Neural crest cell (in vitro differentiated cells): ENCODE measurements around the gene APOBEC3H. TPM values are rescaled to one million over a fixed set of nuclear protein-coding genes. Genes with fewer than 3 reads are reported as not detected.
A peak's percentile ranks its signal among the peaks of the same experiment; 100 is the strongest.

Experiments
- DNase-seq: peaks from one replicate; pipeline ENCODE4 v3.0.0; 2021; ENCODE audit warnings: low read depth, mixed read lengths, low spot score
- H3K27ac Mint-ChIP-seq: one replicate; pipeline ENCODE4 v1.8.0; 2021; ENCODE audit warnings: mild to moderate bottlenecking, mixed read lengths; ENCODE audit not compliant: unreplicated experiment
- H3K27me3 Mint-ChIP-seq: 2 replicates; pipeline ENCODE4 v1.8.0; 2021; ENCODE audit warnings: low read depth, mild to moderate bottlenecking, mixed read lengths
- H3K36me3 Mint-ChIP-seq: 2 replicates; pipeline ENCODE4 v1.8.0; 2021; ENCODE audit warnings: low read depth, mild to moderate bottlenecking, mixed read lengths
- H3K4me1 Mint-ChIP-seq: 2 replicates; pipeline ENCODE4 v1.8.0; 2021; ENCODE audit warnings: mixed read lengths
- H3K4me3 Mint-ChIP-seq: one replicate; pipeline ENCODE4 v1.8.0; 2021; ENCODE audit warnings: mild to moderate bottlenecking, mixed read lengths
- H3K9me3 Mint-ChIP-seq: 2 replicates; pipeline ENCODE4 v1.8.0; 2021; ENCODE audit warnings: mixed read lengths
- total RNA-seq: library from RNA; stranded (reverse); gene quantifications from 2 replicates; pipeline ENCODE4 v1.2.1, GENCODE V29; 2021
- TF ChIP-seq, protein P1 (sequence below): fragments of 200-600 bp; sonication (generic); conservative IDR thresholded peaks from 2 replicates; pipeline ENCODE4 v1.5.0; 2021; ENCODE audit warnings: antibody characterized with exemption, mild to moderate bottlenecking

The APOBEC3H gene
- total RNA-seq, 1 donor from 2014 or later, result not detected

DNA sequence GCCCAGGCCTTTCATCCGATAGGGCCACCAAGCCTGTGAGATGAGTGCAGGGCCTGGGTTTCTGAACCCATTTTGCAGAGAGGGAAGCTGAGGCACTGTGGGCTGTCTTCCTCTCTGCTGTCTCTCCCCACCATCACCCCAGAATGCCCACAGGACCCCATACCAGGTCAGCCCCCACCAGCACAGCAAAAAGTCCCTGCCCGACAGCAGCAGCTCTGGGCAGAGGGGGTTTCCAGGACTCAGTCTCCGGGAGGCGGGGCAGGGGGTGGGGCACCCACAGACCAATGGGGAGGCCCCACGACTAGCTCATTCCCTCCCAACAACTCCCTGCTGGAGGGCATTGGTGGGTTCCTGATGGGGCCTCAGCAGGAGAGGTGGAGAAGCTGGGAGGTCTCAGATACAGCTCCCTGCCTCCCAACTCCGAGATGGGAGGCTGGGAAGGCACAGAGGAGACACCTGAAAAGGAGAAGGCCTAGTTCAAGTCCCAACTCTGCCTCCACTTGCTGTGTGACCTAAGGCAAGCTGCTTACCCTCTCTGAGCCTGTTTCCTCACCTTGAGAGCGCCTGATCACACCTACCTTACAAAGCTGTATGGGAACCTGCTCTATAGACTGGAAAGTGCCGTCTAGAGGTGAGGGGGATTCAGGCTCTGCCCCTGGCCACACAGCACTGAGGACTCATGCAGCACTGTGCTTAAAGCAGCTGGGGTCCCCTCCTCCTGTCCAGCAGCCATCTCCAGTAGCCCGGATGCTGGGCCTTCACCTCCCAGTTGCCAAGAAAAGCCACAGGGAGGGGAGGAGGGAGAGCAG lies 51.9 kb downstream of the APOBEC3H start:
- Mint-ChIP-seq H3K4me1 (peaks cover 17% of the 10 kb centered on the region), H3K9me3 (no peaks in the 10 kb centered on the region), H3K27me3 (peaks cover 34% of the 10 kb centered on the region), H3K27ac (no peak overlapping the region), H3K4me3 (peak overlapping the region; percentile 34), H3K36me3 (no peaks in the 10 kb centered on the region)
- TF ChIP-seq, protein P1, sequence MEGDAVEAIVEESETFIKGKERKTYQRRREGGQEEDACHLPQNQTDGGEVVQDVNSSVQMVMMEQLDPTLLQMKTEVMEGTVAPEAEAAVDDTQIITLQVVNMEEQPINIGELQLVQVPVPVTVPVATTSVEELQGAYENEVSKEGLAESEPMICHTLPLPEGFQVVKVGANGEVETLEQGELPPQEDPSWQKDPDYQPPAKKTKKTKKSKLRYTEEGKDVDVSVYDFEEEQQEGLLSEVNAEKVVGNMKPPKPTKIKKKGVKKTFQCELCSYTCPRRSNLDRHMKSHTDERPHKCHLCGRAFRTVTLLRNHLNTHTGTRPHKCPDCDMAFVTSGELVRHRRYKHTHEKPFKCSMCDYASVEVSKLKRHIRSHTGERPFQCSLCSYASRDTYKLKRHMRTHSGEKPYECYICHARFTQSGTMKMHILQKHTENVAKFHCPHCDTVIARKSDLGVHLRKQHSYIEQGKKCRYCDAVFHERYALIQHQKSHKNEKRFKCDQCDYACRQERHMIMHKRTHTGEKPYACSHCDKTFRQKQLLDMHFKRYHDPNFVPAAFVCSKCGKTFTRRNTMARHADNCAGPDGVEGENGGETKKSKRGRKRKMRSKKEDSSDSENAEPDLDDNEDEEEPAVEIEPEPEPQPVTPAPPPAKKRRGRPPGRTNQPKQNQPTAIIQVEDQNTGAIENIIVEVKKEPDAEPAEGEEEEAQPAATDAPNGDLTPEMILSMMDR, result no peak
- no peak for DNase-seq

DNA sequence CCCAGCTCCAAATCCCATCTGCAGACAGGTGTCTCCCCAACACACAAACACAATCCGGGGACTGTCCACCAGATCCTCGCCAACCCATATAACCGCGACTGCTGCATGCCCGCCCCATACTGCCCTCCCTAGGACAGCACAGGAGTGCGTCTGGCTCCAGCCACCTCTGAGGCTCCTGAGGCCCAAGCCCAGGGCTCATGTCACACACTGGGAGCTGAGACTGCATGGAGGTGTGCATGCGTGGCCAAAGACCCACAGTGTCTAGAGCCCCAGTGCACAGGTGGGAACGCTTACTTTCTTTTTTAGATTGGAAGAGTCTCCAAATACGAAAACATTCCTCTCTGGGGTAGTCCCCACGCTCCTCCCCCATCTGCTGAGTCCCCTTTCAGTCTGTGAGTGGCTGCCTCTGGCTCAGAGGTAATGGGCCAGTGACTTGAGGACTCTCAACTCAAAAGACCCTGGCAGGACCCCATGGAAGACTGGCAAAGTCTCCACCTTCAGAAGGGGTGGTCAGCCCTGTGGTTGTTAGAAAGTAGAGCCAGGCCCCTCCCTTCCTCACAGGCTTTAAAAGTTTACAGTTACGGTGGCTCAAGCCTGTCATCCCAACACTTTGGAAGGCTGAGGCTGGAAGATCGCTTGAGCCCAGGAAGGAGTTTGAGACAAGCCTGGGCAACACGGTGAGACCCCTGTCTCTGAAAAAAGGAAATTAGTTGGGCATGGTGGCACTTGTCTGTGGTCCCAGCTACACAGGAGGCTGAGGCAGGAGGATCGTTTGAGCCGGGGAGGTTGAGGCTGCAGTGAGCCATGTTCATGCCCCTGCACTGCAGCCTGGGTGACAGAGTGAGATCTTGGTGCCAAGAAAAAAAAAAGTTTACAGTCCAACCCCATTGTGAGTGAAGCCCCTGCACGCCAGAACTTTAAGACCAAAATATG lies 53.1 kb downstream of the APOBEC3H start:
- peaks cover 11% of the 10 kb centered on the region for H3K4me1 Mint-ChIP-seq
- peak overlapping the region; percentile 73 for H3K4me3 Mint-ChIP-seq
- no peak for DNase-seq
- TF ChIP-seq, protein P1, result no peak
- H3K36me3 Mint-ChIP-seq, result no peaks in the 10 kb centered on the region
- no peak overlapping the region for H3K27ac Mint-ChIP-seq
- peaks cover 38% of the 10 kb centered on the region for H3K27me3 Mint-ChIP-seq
- no peaks in the 10 kb centered on the region for H3K9me3 Mint-ChIP-seq

DNA sequence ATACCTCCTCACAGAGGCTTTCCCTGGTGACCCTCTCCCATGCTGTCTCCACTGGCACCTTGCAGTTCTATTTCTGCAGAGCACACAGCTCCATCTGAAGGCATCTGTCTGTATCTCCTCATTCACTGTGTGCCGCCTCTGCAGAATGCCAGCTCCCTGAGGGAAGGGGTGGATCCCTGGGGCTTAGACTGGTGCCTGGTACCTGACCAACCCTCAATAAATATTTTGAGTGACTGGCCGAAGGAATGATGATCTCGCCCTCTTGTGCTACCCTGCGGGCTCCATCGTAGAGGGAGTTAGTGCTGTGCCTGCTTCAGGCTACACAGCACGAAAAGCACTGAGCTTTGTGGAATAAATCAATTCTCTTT lies 53.8 kb downstream of the APOBEC3H start:
- H3K27me3 Mint-ChIP-seq, result peaks cover 44% of the 10 kb centered on the region
- TF ChIP-seq, protein P1, result no peak
- no peak overlapping the region for H3K27ac Mint-ChIP-seq
- no peaks in the 10 kb centered on the region for H3K36me3 Mint-ChIP-seq
- H3K4me3 Mint-ChIP-seq, result peak overlapping the region; percentile 73
- H3K4me1 Mint-ChIP-seq, result peaks cover 11% of the 10 kb centered on the region
- no peak for DNase-seq
- H3K9me3 Mint-ChIP-seq, result no peaks in the 10 kb centered on the region

DNA sequence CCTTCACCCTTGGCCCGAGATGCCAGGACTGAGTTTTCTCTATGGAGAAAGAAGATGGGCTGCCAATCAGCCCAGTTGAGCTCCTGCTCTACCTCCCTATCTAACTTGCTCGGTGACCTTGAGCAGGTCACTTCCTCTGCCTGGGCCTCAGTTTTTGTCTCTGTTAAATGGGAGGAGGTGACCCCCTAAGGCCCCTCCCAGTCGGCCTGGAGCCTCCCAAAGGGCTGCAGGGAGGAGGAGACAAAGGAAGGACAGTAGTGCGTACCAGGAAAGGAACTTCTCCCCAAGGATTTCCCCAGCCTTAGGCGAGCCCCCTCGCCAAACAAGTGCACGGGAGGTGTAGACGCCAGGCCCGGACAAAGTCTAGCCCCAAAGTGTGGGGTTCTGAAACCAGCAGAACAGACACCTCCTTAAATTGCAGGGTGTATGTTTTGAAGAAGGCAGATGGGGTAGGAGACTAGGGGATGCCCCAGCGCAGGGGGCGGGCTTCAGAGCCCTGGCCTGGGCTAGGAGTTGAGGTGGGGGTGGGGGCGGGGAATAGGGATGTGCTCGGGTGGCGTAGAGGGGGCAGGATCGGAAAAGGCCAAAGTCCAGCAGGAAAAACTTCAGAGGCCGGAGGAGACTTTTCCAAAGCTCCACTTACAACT lies 54.4 kb downstream of the APOBEC3H start:
- Mint-ChIP-seq H3K27ac (no peak overlapping the region), H3K4me3 (peak overlapping the region; percentile 73), H3K27me3 (peaks cover 50% of the 10 kb centered on the region), H3K4me1 (peaks cover 11% of the 10 kb centered on the region), H3K36me3 (no peaks in the 10 kb centered on the region), H3K9me3 (no peaks in the 10 kb centered on the region)
- TF ChIP-seq, protein P1, result no peak
- DNase-seq, result no peak

DNA sequence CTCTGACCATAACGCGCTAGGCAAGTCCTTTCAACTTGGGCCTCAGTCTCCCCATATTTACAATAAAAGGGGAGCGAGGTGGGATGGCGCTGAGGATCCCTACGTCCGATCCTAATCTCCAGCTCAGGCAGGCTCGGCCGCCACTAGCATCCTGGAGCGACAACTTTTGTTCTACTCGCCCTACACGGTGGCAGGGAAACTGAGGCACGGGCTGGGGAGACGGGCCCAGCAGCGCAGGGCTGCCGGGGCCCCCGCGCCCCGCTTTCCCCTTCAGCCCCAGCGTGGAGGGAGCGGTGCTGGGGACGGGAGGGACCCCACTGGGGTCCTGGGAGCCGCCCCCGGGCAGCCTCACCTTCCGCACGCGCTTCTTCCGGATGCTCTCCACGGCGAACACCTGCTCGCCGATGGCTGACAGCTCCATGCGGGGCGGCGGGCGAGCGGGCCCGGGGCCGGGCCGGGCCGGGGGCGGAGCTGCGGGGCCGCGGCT lies 55.0 kb downstream of the APOBEC3H start:
- DNase-seq, result no peak
- no peak overlapping the region for H3K27ac Mint-ChIP-seq
- TF ChIP-seq, protein P1, result no peak
- no peaks in the 10 kb centered on the region for H3K36me3 Mint-ChIP-seq
- H3K27me3 Mint-ChIP-seq, result peaks cover 57% of the 10 kb centered on the region
- H3K9me3 Mint-ChIP-seq, result no peaks in the 10 kb centered on the region
- H3K4me3 Mint-ChIP-seq, result no peak overlapping the region
- H3K4me1 Mint-ChIP-seq, result peaks cover 11% of the 10 kb centered on the region
